ENCODE data around the gene ZNF140. TPM values are rescaled to one million over a fixed set of nuclear protein-coding genes. Genes with fewer than 3 reads are reported as not detected.

Gene ZNF140
- 10 to 100 TPM; 14.6 to 16.2 TPM for total RNA-seq

DNA sequence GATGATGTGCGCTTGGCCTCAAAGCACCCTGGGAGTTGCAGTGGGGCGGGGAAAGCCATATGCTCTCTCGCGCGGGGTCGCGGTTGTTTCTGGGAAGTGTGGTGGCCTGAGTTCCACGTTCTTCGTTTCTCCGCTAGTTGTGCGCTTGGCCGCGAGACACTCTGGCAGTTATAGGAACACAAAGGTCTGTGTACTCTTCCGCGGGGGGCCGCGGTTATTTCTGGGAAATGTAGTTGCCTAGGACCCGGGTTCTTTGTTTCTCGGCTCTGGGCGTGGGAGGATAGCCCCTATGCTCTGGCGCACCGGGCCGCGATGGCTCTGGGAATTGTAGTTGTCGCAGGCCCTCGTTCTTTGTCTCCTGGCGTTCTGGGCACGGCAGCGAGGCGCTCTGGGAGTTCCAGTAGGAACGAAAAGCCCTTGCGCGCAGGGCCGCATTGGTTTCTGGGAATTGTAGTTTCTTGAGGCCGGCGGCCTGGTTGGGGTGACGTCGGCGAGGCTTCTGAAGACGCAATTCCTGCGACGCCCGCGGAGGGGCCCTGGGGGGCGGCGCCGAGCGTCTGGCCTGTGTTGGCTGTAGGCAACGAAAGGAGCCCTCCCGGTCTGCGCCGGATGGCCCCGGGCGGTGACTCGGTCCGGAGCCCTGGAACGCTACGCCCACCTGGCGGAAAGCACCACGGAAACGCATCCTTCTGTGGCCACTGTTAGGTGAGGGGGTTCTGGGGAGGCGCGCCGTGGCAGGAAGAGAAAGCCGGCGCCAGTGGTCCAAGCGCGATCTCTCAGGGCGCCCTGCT is at the start of gene ZNF140:
Gene ZNF140, plus strand, starts transcription at position 556 of the 791 bp plus-strand sequence. CDS start 398 bp downstream, outside the sequence.
- H3K9me3 Mint-ChIP-seq, result peaks cover 48% of the 10 kb centered on the region
- H3K36me3 Mint-ChIP-seq (ENCODE audit: low read depth), result peaks cover 49% of the 10 kb centered on the region
- H3K4me3 Mint-ChIP-seq, result no peak within 1 kb of the TSS
- H3K27me3 Mint-ChIP-seq, result no peaks in the 10 kb centered on the region
- POLR2A ChIA-PET, result interaction anchor here (1.1 kb wide), 1 partner anchor 50 kb away, joined by 5 read pairs; the partner anchor contains the start of genes ZNF10 and ZNF891
- peak within 1 kb of the TSS; percentile 68 for H3K27ac Mint-ChIP-seq
- CTCF ChIA-PET, result interaction anchor here (0.8 to 2.9 kb wide), 7 partner anchors 9 to 176 kb away, joined by 3 to 10 read pairs (median 4); partner anchors contain the start of genes ZNF10, ZNF268 and ZNF891
- peak; percentile 94 for DNase-seq
- H3K4me1 Mint-ChIP-seq, result peaks cover 17% of the 10 kb centered on the region

- ChIA-PET POLR2A (no interaction called here), CTCF (interaction anchor here (1.1 kb wide), 1 partner anchor 92 kb away, joined by 3 read pairs; the partner anchor contains the start of gene ZNF891)
- peaks cover 44% of the 10 kb centered on the region for H3K9me3 Mint-ChIP-seq
Observed at GRCh38 chr12:133037207-133038005, 43.3 kb upstream of the ZNF140 start, which contains the start of gene ZNF84. TSS of gene ZNF84 (plus strand) at chr12:133037509. CDS start at chr12:133041468, 3,959 bp downstream.

DNA sequence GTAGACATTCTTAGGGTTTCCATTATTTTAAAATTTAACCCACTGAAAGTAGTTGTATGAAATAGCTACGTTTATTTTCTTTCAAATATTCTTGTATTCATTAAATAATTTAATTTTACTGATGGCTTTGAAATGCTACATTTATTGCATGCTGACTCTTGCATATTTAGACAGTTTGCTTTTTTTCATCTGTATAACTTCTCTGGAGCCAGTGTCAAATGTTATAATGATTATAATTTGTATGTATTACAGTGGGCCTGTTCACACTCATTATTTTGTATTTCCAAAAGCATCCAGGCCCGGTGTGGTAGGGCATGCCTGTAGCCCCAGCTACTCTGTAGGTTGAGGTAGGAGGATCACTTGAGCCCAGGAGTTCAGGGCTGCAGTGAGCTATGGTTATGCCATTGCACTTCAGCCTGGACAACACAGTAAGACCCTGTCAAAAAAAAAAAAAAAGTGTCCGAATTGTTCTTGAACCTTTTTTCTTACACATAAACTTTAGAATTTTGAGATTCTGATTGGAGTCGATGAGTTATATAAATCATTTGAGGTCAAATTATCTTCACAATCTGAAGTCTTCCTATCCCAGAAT is 42.5 kb upstream of the ZNF140 start:
- peaks cover 14% of the 10 kb centered on the region for H3K4me1 Mint-ChIP-seq
- H3K27ac Mint-ChIP-seq, result peak overlapping the region; percentile 98
- H3K9me3 Mint-ChIP-seq, result peaks cover 45% of the 10 kb centered on the region
- ChIA-PET POLR2A (no interaction called here), CTCF (interaction anchor here (0.6 to 1.2 kb wide), 4 partner anchors 14 to 159 kb away, joined by 3 to 5 read pairs (median 3); partner anchors contain the start of gene ZNF891)
- peak overlapping the region; percentile 88 for H3K4me3 Mint-ChIP-seq
- peaks cover 4% of the 10 kb centered on the region for H3K27me3 Mint-ChIP-seq
- no peak for DNase-seq
- peaks cover 63% of the 10 kb centered on the region for H3K36me3 Mint-ChIP-seq (ENCODE audit: low read depth)

More at GRCh38 chr12:133037207-133038005, 43.3 kb upstream of the ZNF140 start, which contains the start of gene ZNF84:
- peak; percentile 98 for DNase-seq
- Mint-ChIP-seq H3K36me3 (ENCODE audit: low read depth) (peaks cover 55% of the 10 kb centered on the region), H3K4me3 (peak within 1 kb of the TSS; percentile 88), H3K27me3 (peaks cover 4% of the 10 kb centered on the region), H3K27ac (peak within 1 kb of the TSS; percentile 98), H3K4me1 (peaks cover 14% of the 10 kb centered on the region)

DNA sequence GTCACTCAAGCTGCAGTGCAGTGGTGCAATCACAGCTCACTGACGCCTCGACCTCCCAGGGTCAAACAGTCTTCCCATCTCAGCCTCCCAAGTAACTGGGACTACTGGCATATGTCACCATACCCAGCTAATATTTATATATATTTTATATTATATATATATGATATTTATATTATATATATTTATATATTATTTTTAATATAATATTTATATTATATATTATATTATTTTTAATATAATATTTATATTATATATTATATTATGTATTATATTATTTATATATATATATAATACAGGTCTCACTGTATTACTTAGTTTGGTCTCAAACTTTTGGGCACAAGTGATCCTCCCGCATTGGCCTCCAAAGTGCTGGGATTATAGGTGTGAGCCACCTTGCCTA is 34.0 kb upstream of the ZNF140 start:
- no peaks in the 10 kb centered on the region for H3K4me1 Mint-ChIP-seq
- H3K9me3 Mint-ChIP-seq, result peaks cover 67% of the 10 kb centered on the region
- ChIA-PET CTCF (interaction anchor here (2.1 kb wide), 1 partner anchor 21 kb away, joined by 4 read pairs; no protein-coding TSS in a partner anchor), POLR2A (no interaction called here)
- no peak for DNase-seq
- no peaks in the 10 kb centered on the region for H3K27me3 Mint-ChIP-seq
- no peak overlapping the region for H3K27ac Mint-ChIP-seq
- peaks cover 93% of the 10 kb centered on the region for H3K36me3 Mint-ChIP-seq (ENCODE audit: low read depth)
- H3K4me3 Mint-ChIP-seq, result no peak overlapping the region

DNA sequence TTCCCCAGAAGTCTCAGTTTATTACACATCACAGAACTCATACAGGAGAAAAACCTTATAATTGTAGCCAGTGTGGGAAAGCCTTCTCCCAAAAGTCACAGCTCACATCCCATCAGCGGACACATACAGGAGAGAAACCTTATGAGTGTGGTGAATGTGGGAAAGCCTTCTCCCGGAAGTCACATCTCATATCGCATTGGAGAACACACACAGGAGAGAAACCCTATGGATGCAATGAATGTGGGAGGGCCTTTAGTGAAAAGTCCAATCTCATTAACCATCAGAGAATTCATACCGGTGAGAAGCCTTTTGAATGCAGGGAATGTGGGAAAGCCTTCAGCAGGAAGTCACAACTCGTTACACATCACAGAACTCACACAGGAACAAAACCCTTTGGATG is 23.3 kb upstream of the ZNF140 start:
- POLR2A ChIA-PET, result no interaction called here
- H3K4me3 Mint-ChIP-seq, result no peak overlapping the region

GRCh38 chr12:133058203-133059113 is 22.3 kb upstream of the ZNF140 start:
- H3K4me3 Mint-ChIP-seq, result no peak overlapping the region
- H3K27me3 Mint-ChIP-seq, result no peaks in the 10 kb centered on the region
- H3K27ac Mint-ChIP-seq, result no peak overlapping the region
- DNase-seq, result no peak
- H3K9me3 Mint-ChIP-seq, result peaks cover 62% of the 10 kb centered on the region
- ChIA-PET POLR2A (no interaction called here), CTCF (interaction anchor here (0.6 to 1.3 kb wide), 3 partner anchors 19 to 112 kb away, joined by 3 to 5 read pairs (median 3); no protein-coding TSS in a partner anchor)
- H3K4me1 Mint-ChIP-seq, result no peaks in the 10 kb centered on the region
- H3K36me3 Mint-ChIP-seq (ENCODE audit: low read depth), result peaks cover 54% of the 10 kb centered on the region

More for the DNA sequence above, 23.3 kb upstream of the ZNF140 start:
- no peaks in the 10 kb centered on the region for H3K4me1 Mint-ChIP-seq
- CTCF ChIA-PET, result interaction anchor here (0.9 to 1.3 kb wide), 2 partner anchors 15 to 19 kb away, joined by 3 to 5 read pairs; no protein-coding TSS in a partner anchor
- no peak for DNase-seq
- H3K9me3 Mint-ChIP-seq, result peaks cover 58% of the 10 kb centered on the region
- H3K36me3 Mint-ChIP-seq (ENCODE audit: low read depth), result peaks cover 58% of the 10 kb centered on the region
- H3K27ac Mint-ChIP-seq, result no peak overlapping the region
- no peaks in the 10 kb centered on the region for H3K27me3 Mint-ChIP-seq

DNA sequence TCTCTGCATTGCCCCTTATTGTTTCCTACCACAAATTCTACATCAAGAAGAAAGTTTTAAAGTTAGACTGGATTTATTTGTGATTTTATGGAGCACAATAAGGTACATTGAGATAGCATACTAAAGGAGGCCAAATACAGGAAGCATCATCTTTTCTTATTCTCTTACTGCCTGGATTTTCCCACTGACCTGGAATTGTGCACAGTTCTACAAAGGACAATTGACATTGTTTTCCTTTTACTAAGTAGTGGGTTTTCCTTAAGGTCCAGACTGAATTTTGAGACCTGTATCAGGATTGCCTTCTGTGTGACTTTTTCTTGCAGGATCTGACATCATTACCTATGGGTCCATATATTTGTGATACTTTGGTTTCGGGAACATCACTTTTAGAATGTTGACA is 18.8 kb upstream of the ZNF140 start:
- Mint-ChIP-seq H3K4me3 (no peak overlapping the region), H3K9me3 (peaks cover 73% of the 10 kb centered on the region), H3K4me1 (no peaks in the 10 kb centered on the region), H3K27me3 (no peaks in the 10 kb centered on the region), H3K36me3 (ENCODE audit: low read depth) (peaks cover 36% of the 10 kb centered on the region), H3K27ac (no peak overlapping the region)
- ChIA-PET CTCF (no interaction called here), POLR2A (no interaction called here)
- no peak for DNase-seq

DNA sequence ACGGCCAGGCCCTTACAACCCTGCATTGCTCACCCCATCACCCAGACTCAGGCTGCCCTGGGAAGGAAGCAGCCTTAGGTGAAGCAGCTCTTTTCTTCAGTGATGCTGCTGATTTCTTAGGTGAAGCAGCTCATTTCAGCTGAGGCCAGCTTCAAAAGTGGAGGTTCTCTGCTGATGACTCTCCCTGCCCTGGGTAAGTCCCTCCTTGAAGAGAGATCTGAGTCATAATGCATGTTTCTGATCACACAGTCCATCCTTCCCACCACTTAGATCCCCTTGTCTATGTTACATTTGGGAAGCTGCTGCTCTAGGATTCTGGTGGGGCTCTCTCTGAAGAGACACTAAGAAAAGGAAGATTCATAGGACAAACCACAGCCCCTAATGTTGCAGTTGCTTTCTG is 17.2 kb upstream of the ZNF140 start:
- ChIA-PET CTCF (no interaction called here), POLR2A (no interaction called here)
- no peak overlapping the region for H3K27ac Mint-ChIP-seq
- no peak for DNase-seq
- no peak overlapping the region for H3K4me3 Mint-ChIP-seq
- peaks cover 20% of the 10 kb centered on the region for H3K36me3 Mint-ChIP-seq (ENCODE audit: low read depth)
- H3K27me3 Mint-ChIP-seq, result no peaks in the 10 kb centered on the region
- peaks cover 67% of the 10 kb centered on the region for H3K9me3 Mint-ChIP-seq
- H3K4me1 Mint-ChIP-seq, result no peaks in the 10 kb centered on the region

GRCh38 chr12:133073836-133074235 is 6.9 kb upstream of the ZNF140 start:
- no peak for DNase-seq
- H3K27me3 Mint-ChIP-seq, result no peaks in the 10 kb centered on the region
- H3K4me3 Mint-ChIP-seq, result no peak overlapping the region
- H3K4me1 Mint-ChIP-seq, result no peaks in the 10 kb centered on the region
- POLR2A ChIA-PET, result no interaction called here
- H3K9me3 Mint-ChIP-seq, result peaks cover 46% of the 10 kb centered on the region
- no peak overlapping the region for H3K27ac Mint-ChIP-seq
- peaks cover 6% of the 10 kb centered on the region for H3K36me3 Mint-ChIP-seq (ENCODE audit: low read depth)
- CTCF ChIA-PET, result no interaction called here

- peaks cover 48% of the 10 kb centered on the region for H3K9me3 Mint-ChIP-seq
- peaks cover 17% of the 10 kb centered on the region for H3K4me1 Mint-ChIP-seq
- peaks cover 44% of the 10 kb centered on the region for H3K36me3 Mint-ChIP-seq (ENCODE audit: low read depth)
- peak; percentile 98 for DNase-seq
- ChIA-PET CTCF (interaction anchor here (0.8 to 2.9 kb wide), 7 partner anchors 9 to 175 kb away, joined by 3 to 10 read pairs (median 4); partner anchors contain the start of genes ZNF10, ZNF268 and ZNF891), POLR2A (interaction anchor here (1.1 kb wide), 1 partner anchor 50 kb away, joined by 5 read pairs; the partner anchor contains the start of genes ZNF10 and ZNF891)
- H3K4me3 Mint-ChIP-seq, result no peak overlapping the region
- H3K27ac Mint-ChIP-seq, result no peak overlapping the region
- no peaks in the 10 kb centered on the region for H3K27me3 Mint-ChIP-seq
Observed at GRCh38 chr12:133080026-133080367, 726 bp upstream of the ZNF140 start.

- CTCF ChIA-PET, result interaction anchor here (0.6 to 2.9 kb wide), 3 partner anchors 9 to 100 kb away, joined by 3 to 10 read pairs (median 3); partner anchors contain the start of gene ZNF268
- Mint-ChIP-seq H3K27me3 (no peaks in the 10 kb centered on the region), H3K27ac (peak overlapping the region; percentile 68), H3K36me3 (ENCODE audit: low read depth) (peaks cover 56% of the 10 kb centered on the region), H3K4me1 (peaks cover 17% of the 10 kb centered on the region), H3K9me3 (peaks cover 53% of the 10 kb centered on the region), H3K4me3 (no peak overlapping the region)
- POLR2A ChIA-PET, result no interaction called here
- no peak for DNase-seq
Observed at GRCh38 chr12:133081159-133081780, 547 bp downstream of the ZNF140 start.

Measured in activated CD4-positive, alpha-beta T cell treated with anti-CD3 and anti-CD28 coated beads, Interleukin-2, amount 10 ng/mL, durations not matched to agents 7 days and 5 days (primary cell).